ENCODE results near the gene KRT7. TPM values are rescaled to one million over a fixed set of nuclear protein-coding genes. Genes with fewer than 3 reads are reported as not detected.

KRT7 gene
- total RNA-seq, 1 experiment from 2014 or later = 3.8 TPM

DNA sequence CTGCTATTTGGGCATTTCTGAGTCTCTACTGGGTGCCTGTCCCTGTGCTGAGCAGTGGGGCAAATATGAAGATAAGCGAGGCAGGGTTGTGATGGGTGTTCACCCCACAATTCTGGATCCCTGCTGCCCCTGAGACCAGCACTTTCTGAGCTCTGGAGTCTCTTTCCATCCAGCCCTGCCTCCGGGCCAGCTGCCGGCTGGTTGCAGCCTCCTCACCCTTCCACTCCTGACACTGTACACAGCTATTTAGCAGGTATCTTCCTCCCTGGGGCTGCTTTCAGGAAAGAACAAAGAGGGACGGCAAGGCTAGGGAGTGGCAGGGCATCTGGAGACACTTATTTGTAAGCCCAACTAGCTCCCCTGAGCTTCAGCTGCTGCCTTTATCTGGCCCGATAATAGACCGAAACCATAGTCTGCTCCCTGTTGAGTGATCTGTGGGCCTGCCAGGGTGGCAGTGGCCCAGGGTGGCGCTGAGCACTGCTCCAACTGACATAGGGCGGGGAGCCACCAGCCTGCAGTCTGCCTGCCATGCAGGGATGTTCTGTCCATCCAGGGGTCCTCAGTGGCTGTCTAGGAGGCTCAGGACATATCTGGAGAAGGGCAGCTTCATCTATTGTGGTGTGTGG is 33.6 kb upstream of the KRT7 start:
- DNase-seq (ENCODE audit: low spot score) = no peak

DNA sequence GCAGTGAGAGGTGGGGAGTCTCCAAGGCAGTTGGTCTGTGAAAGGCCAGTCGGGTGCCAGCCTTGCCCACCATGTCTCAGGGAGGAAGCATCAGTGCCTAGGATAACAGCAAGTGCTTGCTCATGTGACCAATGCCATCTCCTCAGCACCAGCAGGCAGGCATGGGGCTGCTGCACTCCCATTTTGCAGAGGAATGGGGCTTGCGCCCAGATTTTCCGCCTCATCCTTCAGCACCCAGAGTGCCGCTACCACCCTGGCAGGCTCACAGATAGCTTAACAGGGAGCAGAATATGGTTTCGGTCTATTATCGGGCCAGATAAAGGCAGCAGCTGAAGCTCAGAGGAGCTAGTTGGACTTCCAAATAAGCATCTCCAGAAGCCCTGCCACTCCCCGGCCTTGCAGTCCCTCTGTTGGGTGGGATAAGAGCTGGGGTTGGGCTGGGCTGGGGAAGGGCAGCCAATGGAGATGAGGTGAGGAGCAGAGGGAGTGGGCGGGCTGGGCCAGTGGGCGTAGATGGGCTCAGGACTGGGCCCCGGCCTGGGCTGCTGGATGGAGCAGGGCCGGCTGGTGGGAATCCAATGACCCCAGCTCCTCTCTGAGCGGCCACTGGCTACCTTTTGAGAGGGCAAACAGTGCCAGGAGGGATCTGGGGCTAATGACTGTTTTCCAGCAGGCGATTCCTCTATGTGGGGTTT is 32.8 kb upstream of the KRT7 start:
- DNase-seq (ENCODE audit: low spot score) = no peak

- DNase-seq (ENCODE audit: low spot score) = no peak
Measured at GRCh38 chr12:52200781-52201450, 32.1 kb upstream of the KRT7 start.

DNA sequence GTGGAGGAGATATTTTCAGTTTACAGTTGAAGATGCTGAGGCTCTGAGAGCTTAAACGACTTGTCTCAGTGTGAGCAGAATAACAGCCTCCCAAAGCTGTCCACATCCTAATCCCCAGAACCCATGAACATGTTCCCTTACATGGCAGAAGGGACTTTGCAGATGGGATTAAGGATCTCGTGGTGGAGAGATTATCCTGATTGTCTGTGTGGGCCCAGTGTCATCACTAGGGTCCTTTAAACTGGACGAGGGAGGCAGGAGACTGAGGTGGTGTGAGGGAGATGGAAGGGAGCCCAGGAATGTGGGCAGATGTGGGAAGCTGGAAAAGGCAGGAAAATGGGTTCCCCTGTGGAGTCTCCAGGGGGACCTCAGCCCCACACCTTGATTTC is 31.6 kb upstream of the KRT7 start:
- DNase-seq (ENCODE audit: low spot score) = no peak

GRCh38 chr12:52202361-52203078 is 30.5 kb upstream of the KRT7 start:
- no peak for DNase-seq (ENCODE audit: low spot score)

DNA sequence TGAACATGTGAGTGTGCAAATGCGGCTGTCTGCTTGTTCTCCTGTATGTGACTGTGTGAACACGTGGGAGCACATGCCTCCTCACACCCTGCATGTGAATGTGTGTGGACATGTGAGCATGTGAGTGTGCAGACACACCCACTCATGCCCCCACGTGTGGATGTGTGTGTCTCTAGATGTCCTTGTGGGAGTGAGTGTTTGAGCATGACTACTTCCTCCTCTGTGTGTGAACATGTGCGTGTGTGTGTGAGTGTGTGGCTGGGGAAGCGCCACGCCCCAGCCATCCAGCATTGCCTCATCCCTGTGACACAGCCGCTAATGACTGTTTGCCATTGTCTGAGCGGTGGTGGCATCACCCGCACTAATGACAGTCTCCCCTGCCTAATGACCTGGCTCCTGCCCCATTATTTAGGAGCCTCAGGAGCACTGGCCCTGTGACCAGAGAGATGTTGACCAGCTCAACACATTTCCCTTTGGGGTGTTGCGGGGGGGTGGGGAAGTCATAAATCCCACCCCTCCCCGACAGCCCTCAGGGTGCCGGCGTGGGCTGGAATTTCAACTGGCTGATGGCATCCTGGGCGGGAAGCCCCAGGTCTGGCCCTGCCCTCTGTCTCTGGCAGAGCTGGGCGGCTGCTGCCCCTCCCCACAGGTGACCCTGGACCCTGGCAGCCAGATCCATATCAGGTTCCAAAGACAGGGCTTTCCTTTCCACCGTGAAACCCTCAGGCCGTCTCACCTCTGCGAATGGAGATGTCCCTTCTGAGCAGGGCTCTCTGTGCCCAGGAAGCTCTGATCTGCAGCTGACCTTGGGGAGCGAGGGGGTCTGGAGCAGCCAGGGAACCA is 29.7 kb upstream of the KRT7 start:
- DNase-seq (ENCODE audit: low spot score) = peak; percentile 91

- no peak for DNase-seq (ENCODE audit: low spot score)
Measured at GRCh38 chr12:52204095-52204930, 28.7 kb upstream of the KRT7 start.

- DNase-seq (ENCODE audit: low spot score) = no peak
Measured at GRCh38 chr12:52204931-52205505, 28.0 kb upstream of the KRT7 start.

DNA sequence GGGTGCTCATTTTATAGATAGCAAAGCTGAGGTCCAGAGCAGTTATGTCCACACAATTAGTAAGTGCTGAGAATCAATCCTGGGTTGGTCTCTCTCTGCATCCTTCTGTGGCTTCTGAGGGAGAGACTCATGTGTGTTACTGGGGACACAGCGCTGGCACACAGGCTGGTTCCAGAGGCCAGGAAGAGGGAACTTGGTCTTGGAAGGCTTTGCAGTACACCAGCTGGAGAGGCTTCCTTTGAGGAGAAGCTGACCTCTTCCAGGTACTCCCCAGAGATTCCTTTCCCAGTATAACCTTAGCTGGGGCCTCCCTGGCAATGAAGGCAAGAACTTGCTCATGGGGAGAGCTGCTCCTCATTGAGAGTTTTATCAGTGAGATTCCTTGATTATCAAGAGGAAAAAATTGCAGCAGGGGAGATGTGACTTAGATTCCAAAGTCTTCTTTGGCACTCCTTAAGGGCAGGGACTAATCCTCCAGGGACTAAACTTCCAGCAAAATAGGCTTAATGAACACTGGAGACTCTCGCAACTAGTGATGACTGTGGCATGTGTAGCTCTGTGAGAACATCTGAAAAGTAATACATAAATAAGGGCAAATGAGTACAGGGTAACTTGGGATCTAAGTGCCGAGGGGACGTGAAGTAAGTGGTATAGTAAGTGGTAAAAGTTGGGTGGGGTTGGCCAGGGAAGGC is 27.3 kb upstream of the KRT7 start:
- no peak for DNase-seq (ENCODE audit: low spot score)

GRCh38 chr12:52206304-52207040 is 26.6 kb upstream of the KRT7 start:
- no peak for DNase-seq (ENCODE audit: low spot score)

DNA sequence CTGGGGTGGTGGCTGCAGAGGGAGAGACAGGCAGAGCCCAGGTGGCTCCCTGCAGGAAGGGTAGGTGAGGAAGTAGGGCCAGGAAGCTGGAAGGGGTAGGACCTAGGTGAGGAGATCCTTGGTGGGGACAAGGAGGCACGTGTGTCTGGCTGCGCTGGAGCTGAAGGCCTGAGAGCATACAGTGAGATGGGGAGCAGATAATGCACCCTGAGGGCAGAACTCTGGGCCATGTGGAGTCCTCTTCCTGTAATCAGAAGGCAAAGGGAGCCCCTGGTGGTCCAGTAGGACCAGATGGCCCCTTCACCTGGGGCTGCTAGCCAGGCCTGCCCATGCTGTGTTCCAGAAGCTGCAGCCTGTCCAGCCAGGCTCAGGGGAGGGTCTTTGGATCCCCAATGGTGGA is 25.9 kb upstream of the KRT7 start:
- DNase-seq (ENCODE audit: low spot score) = no peak

- DNase-seq (ENCODE audit: low spot score) = no peak
Measured at GRCh38 chr12:52207895-52208294, 25.1 kb upstream of the KRT7 start.

DNA sequence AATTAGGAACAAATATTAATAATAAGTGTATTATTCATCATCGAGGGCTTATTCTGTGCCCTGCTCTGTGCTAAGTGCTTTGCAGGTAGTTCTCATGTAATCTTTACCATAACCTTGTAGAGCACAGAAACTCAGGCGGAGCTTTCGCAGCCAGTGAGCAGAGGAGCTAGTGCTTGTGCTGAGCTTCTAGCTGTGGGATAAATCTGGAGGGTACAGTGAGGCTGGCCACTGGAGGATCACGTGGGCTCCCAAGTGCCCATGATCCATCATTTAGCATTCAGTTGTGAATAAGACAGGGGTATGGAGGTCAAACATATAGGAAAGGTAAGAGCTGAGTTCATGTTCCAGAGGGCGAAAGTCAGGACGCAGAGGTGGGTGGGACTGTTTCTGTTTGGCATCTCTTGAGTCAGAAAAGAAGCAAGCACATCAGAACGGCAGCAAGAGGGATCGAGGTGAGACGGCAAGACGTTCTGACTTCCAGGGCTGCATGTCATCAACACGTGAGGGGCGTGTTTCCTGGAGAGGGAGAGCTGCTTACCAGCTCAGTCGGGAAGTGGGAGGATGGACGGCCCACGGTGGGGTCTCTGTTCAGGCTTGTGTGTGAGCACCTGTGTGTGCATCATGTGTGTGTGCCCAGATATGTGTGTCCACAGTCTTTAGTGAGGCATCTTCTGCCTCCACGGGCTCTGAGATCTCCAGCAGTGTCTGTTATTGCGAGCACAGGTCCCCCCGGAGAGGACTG is 24.4 kb upstream of the KRT7 start:
- no peak for DNase-seq (ENCODE audit: low spot score)

GRCh38 chr12:52209321-52209720 is 23.7 kb upstream of the KRT7 start:
- no peak for DNase-seq (ENCODE audit: low spot score)

DNA sequence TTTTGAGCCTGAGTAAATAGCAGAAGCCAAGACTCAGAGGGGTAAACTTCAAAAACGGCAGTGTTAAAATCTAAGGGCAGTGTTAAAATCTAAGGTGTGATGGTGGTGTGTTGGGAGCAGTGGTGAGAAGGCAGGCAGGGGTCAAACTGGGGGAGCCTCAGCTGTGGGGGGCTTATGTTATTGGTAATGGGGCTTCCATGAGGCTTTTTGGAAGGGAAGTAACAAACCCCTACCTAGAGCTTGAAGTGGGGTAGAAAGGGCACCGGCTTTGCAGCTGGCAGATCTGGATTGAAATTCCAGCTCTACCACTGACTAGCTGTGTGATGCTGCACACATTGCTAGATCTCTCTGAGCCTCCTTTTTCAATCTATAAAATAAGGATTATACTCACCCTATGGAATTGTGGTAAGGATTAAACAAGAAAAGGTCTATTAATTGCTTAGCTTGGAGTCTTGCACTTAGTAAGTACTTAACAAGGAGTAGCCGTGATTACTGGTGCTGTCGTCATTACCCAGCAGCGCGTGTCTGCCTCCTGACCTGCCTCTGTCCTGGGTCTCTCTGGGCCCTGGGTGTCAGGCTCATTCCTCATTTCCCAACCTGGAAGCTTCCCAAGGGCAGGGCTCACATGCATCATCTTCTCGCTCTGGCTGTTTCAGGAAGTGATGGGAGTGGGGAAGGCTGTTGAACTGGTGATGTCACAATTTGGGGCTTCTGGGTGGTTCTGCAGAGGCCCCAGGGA is 22.7 kb upstream of the KRT7 start:
- no peak for DNase-seq (ENCODE audit: low spot score)

DNA sequence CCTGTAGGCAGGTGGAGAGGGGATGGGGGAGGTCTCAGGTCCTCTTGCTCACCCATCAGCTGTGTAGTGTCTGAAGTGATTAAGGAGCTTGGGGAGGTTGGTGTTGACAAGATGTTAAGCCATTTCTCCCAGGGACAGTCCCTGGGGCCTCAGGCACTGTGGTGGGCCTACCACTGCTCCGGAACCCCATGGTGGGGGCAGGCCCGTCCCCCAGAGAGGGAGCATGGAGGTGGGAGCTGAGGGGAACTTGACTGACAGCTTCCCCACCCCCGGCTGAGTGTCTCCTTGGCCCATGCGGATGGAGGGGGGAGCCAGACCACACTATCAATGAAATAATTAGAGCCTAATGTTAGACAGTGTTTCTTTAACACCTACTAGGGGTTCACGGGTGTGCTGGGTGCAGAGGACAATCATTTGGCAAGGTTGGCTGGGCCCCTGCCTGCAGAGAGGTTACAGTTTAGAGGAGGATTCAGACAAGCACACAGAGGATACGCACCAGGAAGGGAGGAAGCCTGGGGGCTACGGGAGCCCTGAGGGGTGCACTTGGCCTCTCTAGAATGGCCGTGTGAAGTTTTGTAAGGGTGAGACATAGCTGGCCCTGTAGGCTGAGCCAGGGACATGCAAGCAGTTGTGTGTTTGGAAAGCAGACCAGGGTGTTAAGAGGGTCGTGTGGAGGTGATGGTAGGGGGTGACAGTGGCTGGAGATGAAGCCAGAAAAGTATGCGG is 22.0 kb upstream of the KRT7 start:
- no peak for DNase-seq (ENCODE audit: low spot score)
